ENCODE results near the gene PPP1CC.

PPP1CC gene

GRCh38 chr12:110778833-110779577 is 36.3 kb upstream of the PPP1CC start:
- no peak overlapping the region for H2AK5ac ChIP-seq (ENCODE audit: low read depth, low read length)
- no peak overlapping the region for H3K27ac ChIP-seq (replicated peaks; ENCODE audit: low read length)
- H3K23ac ChIP-seq (ENCODE audit: low read depth, low read length, poor library complexity): no peak overlapping the region
- no peak overlapping the region for H3K4ac ChIP-seq (ENCODE audit: low read length)
- H2AFZ ChIP-seq (ENCODE audit: low read length): no peak overlapping the region
- no peak overlapping the region for H2BK12ac ChIP-seq (ENCODE audit: low read length)
- no peak for DNase-seq (ENCODE audit: low spot score)
- H2BK120ac ChIP-seq (ENCODE audit: low read depth, low read length): no peak overlapping the region
- no peak overlapping the region for H4K91ac ChIP-seq (ENCODE audit: low read depth, low read length, poor library complexity)
- H3K9me3 ChIP-seq (replicated peaks in 1 of 2; ENCODE audit: control insufficient read depth in 2 of 2, insufficient read depth in 1 of 2, low read depth in 1 of 2, low read length in 2 of 2): no peaks in the 10 kb centered on the region
- no peak overlapping the region for H3K9ac ChIP-seq (ENCODE audit: low read depth, low read length, poor library complexity)
- no peak overlapping the region for H4K8ac ChIP-seq (ENCODE audit: low read depth, low read length)
- H3K18ac ChIP-seq (ENCODE audit: low read length): no peak overlapping the region
- WGBS, 2 donors (ENCODE audit: extremely low coverage in 2 of 2, insufficient read length in 2 of 2, insufficient replicate concordance in 1 of 2): no CpG with 5 or more reads among the region's 7 CpGs
- H3K79me1 ChIP-seq (ENCODE audit: low read depth, low read length): no peaks in the 10 kb centered on the region
- H3K36me3 ChIP-seq (replicated peaks in 1 of 2; ENCODE audit: control insufficient read depth in 2 of 2, insufficient read depth in 2 of 2, low read length in 2 of 2): no peaks in the 10 kb centered on the region
- no peaks in the 10 kb centered on the region for H3K4me1 ChIP-seq (ENCODE audit: control insufficient read depth in 2 of 2, insufficient read depth in 1 of 2, low read depth in 1 of 2, low read length in 2 of 2)
- H3K4me3 ChIP-seq (ENCODE audit: low read length in 2 of 2): no peak overlapping the region
- H2BK15ac ChIP-seq (ENCODE audit: low read length): no peak overlapping the region
- no peak overlapping the region for H2BK5ac ChIP-seq (ENCODE audit: low read length)
- no peak overlapping the region for H3K4me2 ChIP-seq (ENCODE audit: insufficient read depth, low read length, poor library complexity, severe bottlenecking)
- H3K14ac ChIP-seq (ENCODE audit: low read length): no peak overlapping the region
- no peaks in the 10 kb centered on the region for H3K27me3 ChIP-seq (ENCODE audit: control insufficient read depth in 3 of 3, insufficient read depth in 3 of 3, low read depth in 1 of 3, low read length in 3 of 3)

GRCh38 chr12:110776410-110776809 is 33.7 kb upstream of the PPP1CC start:
- Histone ChIP-seq H2AFZ (ENCODE audit: low read length) (no peak overlapping the region), H3K4ac (ENCODE audit: low read length) (no peak overlapping the region), H2AK5ac (ENCODE audit: low read depth, low read length) (no peak overlapping the region), H4K91ac (ENCODE audit: low read depth, low read length, poor library complexity) (no peak overlapping the region), H2BK120ac (ENCODE audit: low read depth, low read length) (no peak overlapping the region), H3K27me3 (ENCODE audit: control insufficient read depth in 3 of 3, insufficient read depth in 3 of 3, low read depth in 1 of 3, low read length in 3 of 3) (no peaks in the 10 kb centered on the region), H3K4me3 (ENCODE audit: low read length in 2 of 2) (no peak overlapping the region), H3K9me3 (replicated peaks in 1 of 2; ENCODE audit: control insufficient read depth in 2 of 2, insufficient read depth in 1 of 2, low read depth in 1 of 2, low read length in 2 of 2) (peaks cover 0 to under 1% of the 10 kb centered on the region in 2 donors), H3K14ac (ENCODE audit: low read length) (no peak overlapping the region), H2BK12ac (ENCODE audit: low read length) (no peak overlapping the region), H3K23ac (ENCODE audit: low read depth, low read length, poor library complexity) (no peak overlapping the region), H3K36me3 (replicated peaks in 1 of 2; ENCODE audit: control insufficient read depth in 2 of 2, insufficient read depth in 2 of 2, low read length in 2 of 2) (no peaks in the 10 kb centered on the region), H3K79me1 (ENCODE audit: low read depth, low read length) (no peaks in the 10 kb centered on the region), H2BK5ac (ENCODE audit: low read length) (no peak overlapping the region), H3K27ac (replicated peaks; ENCODE audit: low read length) (no peak overlapping the region), H3K4me2 (ENCODE audit: insufficient read depth, low read length, poor library complexity, severe bottlenecking) (no peak overlapping the region), H3K9ac (ENCODE audit: low read depth, low read length, poor library complexity) (no peak overlapping the region), H4K8ac (ENCODE audit: low read depth, low read length) (no peak overlapping the region), H3K18ac (ENCODE audit: low read length) (no peak overlapping the region), H2BK15ac (ENCODE audit: low read length) (no peak overlapping the region), H3K4me1 (ENCODE audit: control insufficient read depth in 2 of 2, insufficient read depth in 1 of 2, low read depth in 1 of 2, low read length in 2 of 2) (no peaks in the 10 kb centered on the region)
- DNase-seq (ENCODE audit: low spot score): no peak
- no CpG with 5 or more reads among the region's 4 CpGs for WGBS, 2 donors (ENCODE audit: extremely low coverage in 2 of 2, insufficient read length in 2 of 2, insufficient replicate concordance in 1 of 2)

DNA sequence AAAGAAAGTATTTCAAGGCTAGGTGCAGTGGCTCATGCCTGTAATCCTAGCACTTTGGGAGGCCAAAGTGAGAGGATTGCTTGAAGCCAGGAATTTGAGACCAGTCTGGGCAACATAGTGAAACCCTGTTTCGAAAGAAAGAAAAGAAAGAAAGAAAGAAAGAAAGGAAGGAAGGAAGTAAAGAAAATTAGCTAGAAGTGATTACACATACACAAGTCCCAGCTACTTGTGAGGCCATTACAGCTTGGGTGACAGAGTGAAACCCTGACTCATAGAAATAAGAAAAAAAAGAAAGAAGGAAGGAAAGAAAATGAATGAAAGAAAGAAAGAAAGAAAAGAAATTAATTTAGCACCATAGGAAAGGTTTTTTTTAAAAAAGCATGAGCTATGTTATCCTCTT is 33.3 kb upstream of the PPP1CC start:
- no peak overlapping the region for H2BK12ac ChIP-seq (ENCODE audit: low read length)
- no peaks in the 10 kb centered on the region for H3K27me3 ChIP-seq (ENCODE audit: control insufficient read depth in 3 of 3, insufficient read depth in 3 of 3, low read depth in 1 of 3, low read length in 3 of 3)
- H3K18ac ChIP-seq (ENCODE audit: low read length): no peak overlapping the region
- no peak overlapping the region for H2BK15ac ChIP-seq (ENCODE audit: low read length)
- H4K8ac ChIP-seq (ENCODE audit: low read depth, low read length): no peak overlapping the region
- H3K23ac ChIP-seq (ENCODE audit: low read depth, low read length, poor library complexity): no peak overlapping the region
- H3K9me3 ChIP-seq (replicated peaks in 1 of 2; ENCODE audit: control insufficient read depth in 2 of 2, insufficient read depth in 1 of 2, low read depth in 1 of 2, low read length in 2 of 2): peaks cover 0 to 2% of the 10 kb centered on the region in 2 donors
- H3K4ac ChIP-seq (ENCODE audit: low read length): no peak overlapping the region
- no peak overlapping the region for H3K14ac ChIP-seq (ENCODE audit: low read length)
- WGBS, 2 donors (ENCODE audit: extremely low coverage in 2 of 2, insufficient read length in 2 of 2, insufficient replicate concordance in 1 of 2): no CpG with 5 or more reads among the region's 1 CpG
- H3K4me1 ChIP-seq (ENCODE audit: control insufficient read depth in 2 of 2, insufficient read depth in 1 of 2, low read depth in 1 of 2, low read length in 2 of 2): no peaks in the 10 kb centered on the region
- H2BK5ac ChIP-seq (ENCODE audit: low read length): no peak overlapping the region
- no peaks in the 10 kb centered on the region for H3K79me1 ChIP-seq (ENCODE audit: low read depth, low read length)
- DNase-seq (ENCODE audit: low spot score): no peak
- H3K9ac ChIP-seq (ENCODE audit: low read depth, low read length, poor library complexity): no peak overlapping the region
- no peak overlapping the region for H3K4me2 ChIP-seq (ENCODE audit: insufficient read depth, low read length, poor library complexity, severe bottlenecking)
- no peak overlapping the region for H2AK5ac ChIP-seq (ENCODE audit: low read depth, low read length)
- no peak overlapping the region for H3K4me3 ChIP-seq (ENCODE audit: low read length in 2 of 2)
- H2AFZ ChIP-seq (ENCODE audit: low read length): no peak overlapping the region
- H2BK120ac ChIP-seq (ENCODE audit: low read depth, low read length): no peak overlapping the region
- no peak overlapping the region for H4K91ac ChIP-seq (ENCODE audit: low read depth, low read length, poor library complexity)
- no peaks in the 10 kb centered on the region for H3K36me3 ChIP-seq (replicated peaks in 1 of 2; ENCODE audit: control insufficient read depth in 2 of 2, insufficient read depth in 2 of 2, low read length in 2 of 2)
- H3K27ac ChIP-seq (replicated peaks; ENCODE audit: low read length): no peak overlapping the region

DNA sequence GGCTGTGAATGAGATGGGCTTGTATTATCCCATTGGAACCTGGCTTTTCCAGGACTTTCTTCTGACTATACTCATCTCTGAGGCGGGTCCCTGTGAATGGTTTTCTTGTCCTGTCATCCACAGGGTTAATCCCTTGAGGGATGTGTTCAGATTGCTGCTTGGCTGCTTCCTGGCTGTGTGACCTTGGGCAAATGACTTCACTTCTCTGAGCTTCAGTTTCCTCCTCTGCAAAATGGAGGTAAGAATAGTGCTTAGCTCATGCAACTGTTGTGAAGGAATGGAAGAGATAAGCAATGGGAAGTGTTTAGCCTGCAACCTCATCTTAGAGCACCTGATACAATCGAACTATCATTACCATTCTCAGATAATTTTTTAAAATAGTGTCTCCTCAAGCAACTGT is 32.1 kb upstream of the PPP1CC start:
- no CpG with 5 or more reads among the region's 2 CpGs for WGBS, 2 donors (ENCODE audit: extremely low coverage in 2 of 2, insufficient read length in 2 of 2, insufficient replicate concordance in 1 of 2)
- Histone ChIP-seq H4K91ac (ENCODE audit: low read depth, low read length, poor library complexity) (no peak overlapping the region), H4K8ac (ENCODE audit: low read depth, low read length) (no peak overlapping the region), H3K36me3 (replicated peaks in 1 of 2; ENCODE audit: control insufficient read depth in 2 of 2, insufficient read depth in 2 of 2, low read length in 2 of 2) (no peaks in the 10 kb centered on the region), H2BK5ac (ENCODE audit: low read length) (no peak overlapping the region), H3K14ac (ENCODE audit: low read length) (no peak overlapping the region), H2BK12ac (ENCODE audit: low read length) (no peak overlapping the region), H3K4me1 (ENCODE audit: control insufficient read depth in 2 of 2, insufficient read depth in 1 of 2, low read depth in 1 of 2, low read length in 2 of 2) (no peaks in the 10 kb centered on the region), H3K4me2 (ENCODE audit: insufficient read depth, low read length, poor library complexity, severe bottlenecking) (no peak overlapping the region), H3K27me3 (ENCODE audit: control insufficient read depth in 3 of 3, insufficient read depth in 3 of 3, low read depth in 1 of 3, low read length in 3 of 3) (no peaks in the 10 kb centered on the region), H2BK120ac (ENCODE audit: low read depth, low read length) (no peak overlapping the region), H3K79me1 (ENCODE audit: low read depth, low read length) (no peaks in the 10 kb centered on the region), H3K4ac (ENCODE audit: low read length) (no peak overlapping the region), H3K23ac (ENCODE audit: low read depth, low read length, poor library complexity) (no peak overlapping the region), H2AFZ (ENCODE audit: low read length) (no peak overlapping the region), H3K9me3 (replicated peaks in 1 of 2; ENCODE audit: control insufficient read depth in 2 of 2, insufficient read depth in 1 of 2, low read depth in 1 of 2, low read length in 2 of 2) (peaks cover 0 to 2% of the 10 kb centered on the region in 2 donors), H3K4me3 (ENCODE audit: low read length in 2 of 2) (no peak overlapping the region), H3K27ac (replicated peaks; ENCODE audit: low read length) (no peak overlapping the region), H2AK5ac (ENCODE audit: low read depth, low read length) (no peak overlapping the region), H3K9ac (ENCODE audit: low read depth, low read length, poor library complexity) (no peak overlapping the region), H3K18ac (ENCODE audit: low read length) (no peak overlapping the region), H2BK15ac (ENCODE audit: low read length) (no peak overlapping the region)
- no peak for DNase-seq (ENCODE audit: low spot score)
